ENCODE results near the gene KCTD21. TPM values are rescaled to one million over a fixed set of nuclear protein-coding genes. Genes with fewer than 3 reads are reported as not detected.
"Not testable (repeated sequence)": the region's sequence is repeated elsewhere in the genome, so short reads cannot be mapped to it uniquely, and the experiment has no call there.

KCTD21 gene
- 1 to 10 TPM; 4.1 to 5.2 TPM for total RNA-seq

GRCh38 chr11:78188286-78189173, at the start of gene KCTD21, which contains the start of gene USP35:
Gene KCTD21, minus strand, starts transcription at chr11:78188626. Its CDS starts 14,072 bp downstream, at chr11:78174554.
Gene USP35, plus strand, starts transcription at chr11:78188919. Its CDS starts 7,327 bp downstream, at chr11:78196246.
- CTCF ChIA-PET = interaction anchor here (0.9 to 1.6 kb wide), 5 partner anchors 39 to 376 kb away, joined by 3 to 4 read pairs (median 4); partner anchors contain the start of gene ALG8
- DNase-seq (peak; percentile 96), ATAC-seq (peak; percentile 82)
- H3K27me3 Mint-ChIP-seq = no peaks in the 10 kb centered on the region
- peak within 1 kb of the TSS; percentile 99 for H3K27ac Mint-ChIP-seq
- H3K4me3 Mint-ChIP-seq = peak within 1 kb of the TSS; percentile 95
- H3K9me3 Mint-ChIP-seq = no peaks in the 10 kb centered on the region
- H3K36me3 Mint-ChIP-seq (ENCODE audit: low read depth) = peaks cover 7% of the 10 kb centered on the region
- no peak for TF ChIP-seq CTCF (IDR thresholded peaks at IDR 0.05)
- intact Hi-C loops (cut with micrococcal nuclease) = loop anchor here (5.0 kb wide), 1 partner anchor 51 kb away; the partner anchor contains the start of gene ALG8
- POLR2A ChIA-PET = interaction anchor here (0.7 to 4.1 kb wide), 11 partner anchors 9 to 229 kb away, joined by 3 to 34 read pairs (median 3); partner anchors contain the start of genes GAB2 and NDUFC2
- peaks cover 50% of the 10 kb centered on the region for H3K4me1 Mint-ChIP-seq (ENCODE audit: low read depth)

- intact Hi-C loops (cut with micrococcal nuclease) = no loop called here
- Mint-ChIP-seq H3K9me3 (peaks cover 12% of the 10 kb centered on the region), H3K4me1 (ENCODE audit: low read depth) (no peaks in the 10 kb centered on the region), H3K27me3 (no peaks in the 10 kb centered on the region), H3K27ac (no peak overlapping the region), H3K36me3 (ENCODE audit: low read depth) (peaks cover 7% of the 10 kb centered on the region), H3K4me3 (no peak overlapping the region)
- ChIA-PET POLR2A (no interaction called here), CTCF (no interaction called here)
- no peak for DNase-seq
- no peak for ATAC-seq
- TF ChIP-seq CTCF (IDR thresholded peaks at IDR 0.05) = no peak
Observed at GRCh38 chr11:78237293-78238046, 49.0 kb upstream of the KCTD21 start.

GRCh38 chr11:78234006-78234405, 45.6 kb upstream of the KCTD21 start:
- intact Hi-C loops (cut with micrococcal nuclease) = no loop called here
- DNase-seq (no peak), ATAC-seq (no peak)
- H3K27ac Mint-ChIP-seq = no peak overlapping the region
- ChIA-PET CTCF (no interaction called here), POLR2A (no interaction called here)
- no peaks in the 10 kb centered on the region for H3K9me3 Mint-ChIP-seq
- no peak for TF ChIP-seq CTCF (IDR thresholded peaks at IDR 0.05)
- no peaks in the 10 kb centered on the region for H3K4me1 Mint-ChIP-seq (ENCODE audit: low read depth)
- H3K4me3 Mint-ChIP-seq = no peak overlapping the region
- H3K36me3 Mint-ChIP-seq (ENCODE audit: low read depth) = no peaks in the 10 kb centered on the region
- no peaks in the 10 kb centered on the region for H3K27me3 Mint-ChIP-seq

- CTCF ChIA-PET; DNase-seq; H3K27ac Mint-ChIP-seq; POLR2A ChIA-PET; H3K4me1 Mint-ChIP-seq (ENCODE audit: low read depth); intact Hi-C loops (cut with micrococcal nuclease); H3K9me3 Mint-ChIP-seq; ATAC-seq; H3K4me3 Mint-ChIP-seq; H3K36me3 Mint-ChIP-seq (ENCODE audit: low read depth); H3K27me3 Mint-ChIP-seq: not testable (repeated sequence)
Observed at GRCh38 chr11:78233046-78233445, 44.6 kb upstream of the KCTD21 start.

- CTCF ChIA-PET = no interaction called here
- Mint-ChIP-seq H3K9me3 (no peaks in the 10 kb centered on the region), H3K4me3 (no peak overlapping the region), H3K36me3 (ENCODE audit: low read depth) (no peaks in the 10 kb centered on the region), H3K27ac (no peak overlapping the region), H3K4me1 (ENCODE audit: low read depth) (peaks cover 2% of the 10 kb centered on the region), H3K27me3 (no peaks in the 10 kb centered on the region)
- POLR2A ChIA-PET = no interaction called here
- no peak for TF ChIP-seq CTCF (IDR thresholded peaks at IDR 0.05)
- intact Hi-C loops (cut with micrococcal nuclease) = no loop called here
- ATAC-seq = no peak
- DNase-seq = no peak
Observed at GRCh38 chr11:78231962-78232501, 43.6 kb upstream of the KCTD21 start.
